ENCODE results near the gene PDIK1L. TPM values are rescaled to one million over a fixed set of nuclear protein-coding genes. Genes with fewer than 3 reads are reported as not detected.

Gene PDIK1L
- total RNA-seq, 4 donors from 2014 or later, result 3.2 to 7.6 (median 4.6) TPM

- ATAC-seq (ENCODE audit: low FRiP score) (no peak), DNase-seq (ENCODE audit: low spot score) (no peak)
- TF ChIP-seq, protein P1, sequence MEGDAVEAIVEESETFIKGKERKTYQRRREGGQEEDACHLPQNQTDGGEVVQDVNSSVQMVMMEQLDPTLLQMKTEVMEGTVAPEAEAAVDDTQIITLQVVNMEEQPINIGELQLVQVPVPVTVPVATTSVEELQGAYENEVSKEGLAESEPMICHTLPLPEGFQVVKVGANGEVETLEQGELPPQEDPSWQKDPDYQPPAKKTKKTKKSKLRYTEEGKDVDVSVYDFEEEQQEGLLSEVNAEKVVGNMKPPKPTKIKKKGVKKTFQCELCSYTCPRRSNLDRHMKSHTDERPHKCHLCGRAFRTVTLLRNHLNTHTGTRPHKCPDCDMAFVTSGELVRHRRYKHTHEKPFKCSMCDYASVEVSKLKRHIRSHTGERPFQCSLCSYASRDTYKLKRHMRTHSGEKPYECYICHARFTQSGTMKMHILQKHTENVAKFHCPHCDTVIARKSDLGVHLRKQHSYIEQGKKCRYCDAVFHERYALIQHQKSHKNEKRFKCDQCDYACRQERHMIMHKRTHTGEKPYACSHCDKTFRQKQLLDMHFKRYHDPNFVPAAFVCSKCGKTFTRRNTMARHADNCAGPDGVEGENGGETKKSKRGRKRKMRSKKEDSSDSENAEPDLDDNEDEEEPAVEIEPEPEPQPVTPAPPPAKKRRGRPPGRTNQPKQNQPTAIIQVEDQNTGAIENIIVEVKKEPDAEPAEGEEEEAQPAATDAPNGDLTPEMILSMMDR (IDR thresholded peaks at IDR 0.05), result no peak
Observed at GRCh38 chr1:26121854-26122773, 10.5 kb downstream of the PDIK1L start.

- no peak for ATAC-seq (ENCODE audit: low FRiP score)
- no peak for DNase-seq (ENCODE audit: low spot score)
- TF ChIP-seq, protein P1 (IDR thresholded peaks at IDR 0.05), result no peak
Observed at GRCh38 chr1:26122988-26123973, 11.7 kb downstream of the PDIK1L start.

DNA sequence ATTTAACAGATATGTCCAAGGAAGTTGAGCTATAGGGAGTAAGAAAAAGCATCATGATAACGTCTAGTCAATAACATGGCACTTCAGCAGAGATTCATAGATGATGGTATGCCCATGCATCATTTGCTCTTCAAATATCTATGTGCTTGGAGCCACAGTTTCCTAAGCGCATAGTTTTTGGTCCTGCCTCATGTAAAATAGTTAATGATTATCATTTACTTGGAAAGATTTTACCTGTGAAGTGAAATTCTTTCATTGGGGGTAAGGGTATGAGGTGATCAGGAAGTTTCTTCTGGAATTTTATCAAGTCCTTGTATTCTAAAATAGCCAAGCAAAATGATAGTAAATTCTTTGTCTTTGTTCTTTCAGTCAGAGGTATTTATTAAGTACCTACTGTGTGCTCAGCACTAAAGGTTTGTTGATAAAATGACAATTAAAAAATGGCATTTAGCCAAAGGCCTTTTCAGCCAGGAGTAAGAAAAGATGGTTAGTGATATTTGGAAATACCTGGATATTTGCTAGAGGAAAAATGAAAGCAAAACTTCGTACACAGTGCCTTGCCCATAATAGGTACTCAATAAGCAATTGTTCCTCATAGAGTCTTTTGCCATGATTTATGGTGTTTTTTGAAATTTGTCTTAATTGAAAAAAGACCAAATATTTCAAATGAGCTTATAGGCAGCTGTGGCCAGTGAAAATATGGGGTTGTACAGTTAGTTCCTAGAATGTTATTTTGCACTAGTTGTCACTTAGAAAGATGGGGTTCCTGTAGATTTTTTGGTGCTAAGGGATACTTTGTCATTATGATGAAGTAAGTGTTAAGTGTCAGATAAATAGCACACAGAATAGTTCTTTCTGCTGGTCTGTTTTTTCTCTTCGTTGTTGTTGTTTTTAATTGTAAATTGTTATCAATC is 13.1 kb downstream of the PDIK1L start:
- TF ChIP-seq, protein P1 (IDR thresholded peaks at IDR 0.05), result no peak
- DNase-seq (ENCODE audit: low spot score) (no peak), ATAC-seq (ENCODE audit: low FRiP score) (no peak)

DNA sequence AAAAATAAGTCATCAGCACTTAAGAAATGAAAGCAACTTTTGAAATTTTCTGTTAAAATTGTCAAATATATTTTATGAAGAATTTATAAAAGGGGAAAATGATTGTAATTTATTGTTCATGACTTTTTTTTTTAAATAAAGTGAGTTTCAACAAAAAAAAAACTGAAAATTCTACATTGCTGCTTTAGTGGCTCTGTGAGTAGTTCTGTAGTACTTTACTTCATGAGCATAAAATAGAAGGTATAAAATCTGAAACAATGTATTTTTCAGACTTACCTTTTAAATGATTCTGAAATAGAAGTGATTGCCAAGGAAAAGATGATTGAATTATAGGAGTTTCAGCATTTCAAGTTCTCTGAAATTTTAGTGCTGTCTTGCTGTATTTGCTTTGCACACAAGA is 13.8 kb downstream of the PDIK1L start:
- TF ChIP-seq, protein P1 (IDR thresholded peaks at IDR 0.05), result no peak
- ATAC-seq (ENCODE audit: low FRiP score) (no peak), DNase-seq (ENCODE audit: low spot score) (no peak)

- ATAC-seq (ENCODE audit: low FRiP score), result no peak
- TF ChIP-seq, protein P1 (IDR thresholded peaks at IDR 0.05), result no peak
- no peak for DNase-seq (ENCODE audit: low spot score)
Observed at GRCh38 chr1:26125946-26126320, 14.3 kb downstream of the PDIK1L start.
